NCI-H187 treated with DMSO at 0.1 percent for 48 hours (cell line): ENCODE measurements around the gene MAGI2.
A peak's percentile ranks its signal among the peaks of the same experiment; 100 is the strongest.

Experiments used
- DNase-seq: peaks from one replicate; lab custom pipeline; 2025; lab: John Stamatoyannopoulos, UW

The MAGI2 gene

DNA sequence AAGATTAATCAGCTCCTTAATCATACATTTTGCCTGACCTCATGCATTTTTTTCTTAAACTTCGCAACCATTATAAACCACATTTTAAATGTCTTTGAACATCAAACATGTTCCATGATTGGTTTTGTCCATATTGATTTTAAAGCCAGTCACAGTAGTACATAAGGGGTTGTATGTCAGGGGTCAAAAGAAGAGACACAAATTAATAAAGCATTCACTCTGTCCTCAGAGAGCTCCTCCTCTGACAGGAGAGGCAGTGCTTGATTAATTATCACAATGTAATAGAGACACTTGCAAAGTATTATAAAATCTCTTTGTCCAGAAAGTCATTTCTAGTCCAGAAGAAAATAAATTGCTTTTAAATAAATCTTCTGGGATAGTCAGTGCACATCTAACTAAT, 195.5 kb downstream of the MAGI2 start:
- DNase-seq: no peak

GRCh38 chr7:79245623-79246249, 207.7 kb downstream of the MAGI2 start:
- DNase-seq: no peak

GRCh38 chr7:79244482-79244881, 209.0 kb downstream of the MAGI2 start:
- no peak for DNase-seq

DNA sequence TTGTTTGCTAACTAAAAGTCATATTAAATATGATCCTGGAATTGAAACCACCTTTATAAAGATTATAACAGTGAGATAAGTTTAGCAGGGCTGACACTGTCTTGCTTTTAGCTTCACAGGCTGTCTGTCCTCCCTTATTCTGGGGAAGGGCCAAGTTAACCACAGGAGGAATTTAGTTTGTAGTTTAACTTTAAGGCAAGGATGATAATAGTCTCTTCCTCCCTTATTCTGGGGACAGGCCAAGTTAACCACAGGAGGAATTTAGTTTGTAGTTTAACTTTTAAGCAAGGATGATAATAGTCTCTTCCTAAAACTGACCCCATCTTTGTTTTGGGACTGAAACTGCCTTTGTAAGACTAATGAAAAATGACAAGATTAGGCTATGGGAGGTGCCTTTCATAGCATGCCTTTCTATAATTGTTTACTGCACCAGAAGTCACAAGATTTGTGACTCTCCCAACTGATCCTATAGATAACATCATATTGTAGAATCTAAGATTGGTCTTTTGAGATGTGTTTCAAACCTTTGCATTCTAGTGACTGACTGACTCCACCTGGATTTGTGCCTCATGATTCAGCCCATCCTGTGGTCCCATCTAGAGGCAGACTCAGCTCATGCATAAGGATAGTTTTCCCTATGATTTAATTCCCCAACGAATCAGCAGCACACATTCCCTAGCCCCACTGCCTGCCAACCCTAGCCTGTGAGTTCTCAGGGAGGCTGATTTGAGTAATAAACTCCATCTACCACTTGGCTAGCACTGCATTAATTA, 212.0 kb downstream of the MAGI2 start:
- no peak for DNase-seq

DNA sequence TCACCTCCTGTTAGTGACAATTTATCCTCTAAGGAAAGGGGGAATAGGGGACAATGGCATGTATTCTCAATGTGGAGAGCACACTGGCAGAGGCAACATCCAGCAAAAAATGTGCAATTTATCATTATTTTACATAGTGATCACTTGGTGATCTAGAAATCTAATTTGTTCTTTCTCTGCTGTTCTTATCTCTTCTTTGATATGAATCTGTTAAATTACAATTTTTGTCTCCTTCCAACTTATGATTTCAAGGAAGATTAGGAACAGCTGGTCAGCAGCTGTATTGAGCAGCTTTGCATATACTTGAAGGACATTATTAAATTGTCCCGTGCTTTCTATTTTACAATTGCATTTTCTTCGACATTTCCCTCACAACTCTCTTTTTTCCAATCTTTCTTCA, 213.1 kb downstream of the MAGI2 start:
- DNase-seq: no peak

GRCh38 chr7:79236352-79237028, 217.0 kb downstream of the MAGI2 start:
- no peak for DNase-seq

GRCh38 chr7:79227044-79227443, 226.4 kb downstream of the MAGI2 start:
- DNase-seq: no peak

- no peak for DNase-seq
These were observed 232.3 kb downstream of the MAGI2 start for GRCh38 chr7:79221211-79221610.

DNA sequence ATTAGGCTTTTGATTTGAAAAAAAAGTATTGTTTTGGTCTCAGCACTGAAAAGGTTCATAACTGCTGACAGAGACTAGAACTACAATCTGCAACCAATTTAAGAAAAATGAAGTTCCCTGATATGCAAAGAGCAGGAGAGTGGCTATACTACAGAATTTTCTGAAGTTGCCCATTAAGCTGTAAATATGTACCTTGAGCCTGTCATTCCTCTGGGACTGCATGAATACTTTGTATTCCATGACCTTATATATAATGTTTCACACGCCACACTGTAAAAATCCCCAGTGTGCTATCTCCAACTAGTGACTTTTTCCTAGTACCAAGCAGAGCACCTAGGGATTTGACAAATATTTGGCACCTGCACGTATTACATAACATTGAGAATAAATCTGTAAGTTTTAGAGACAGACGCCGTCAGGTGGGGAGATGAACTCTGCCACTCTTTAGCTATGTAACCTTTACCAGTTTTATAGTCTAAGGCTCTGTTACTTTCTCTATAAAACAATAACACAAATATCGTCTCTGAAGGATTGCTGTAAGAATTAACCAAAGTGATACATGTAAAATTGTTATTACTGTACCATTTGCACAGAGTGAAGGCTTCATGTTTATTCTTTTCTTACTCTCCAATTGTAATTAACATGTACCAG, 235.4 kb downstream of the MAGI2 start:
- no peak for DNase-seq

GRCh38 chr7:79217468-79217867, 236.0 kb downstream of the MAGI2 start:
- DNase-seq: no peak

GRCh38 chr7:79216236-79216635, 237.2 kb downstream of the MAGI2 start:
- DNase-seq: no peak

GRCh38 chr7:79212334-79212733, 241.1 kb downstream of the MAGI2 start:
- no peak for DNase-seq

DNA sequence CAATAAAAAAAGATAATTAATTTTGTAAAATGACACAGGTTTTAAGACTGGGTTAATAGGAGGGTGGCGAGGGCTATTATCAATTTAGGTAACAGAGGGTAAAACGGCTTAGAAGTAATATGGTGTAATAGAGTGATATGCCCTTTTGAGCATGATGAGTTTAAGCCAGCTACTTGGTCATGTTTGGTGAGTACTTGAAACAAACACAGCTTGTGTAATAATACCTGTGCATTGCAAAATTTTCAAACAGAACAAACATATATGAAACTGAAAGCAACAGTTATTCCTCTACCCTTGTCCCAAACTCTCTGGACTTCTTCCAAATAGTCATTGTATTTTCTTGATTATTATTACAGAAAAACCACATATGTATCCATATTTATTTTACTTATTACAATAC, 241.7 kb downstream of the MAGI2 start:
- no peak for DNase-seq

- DNase-seq: no peak
These were observed 253.5 kb downstream of the MAGI2 start for GRCh38 chr7:79199961-79200360.

DNA sequence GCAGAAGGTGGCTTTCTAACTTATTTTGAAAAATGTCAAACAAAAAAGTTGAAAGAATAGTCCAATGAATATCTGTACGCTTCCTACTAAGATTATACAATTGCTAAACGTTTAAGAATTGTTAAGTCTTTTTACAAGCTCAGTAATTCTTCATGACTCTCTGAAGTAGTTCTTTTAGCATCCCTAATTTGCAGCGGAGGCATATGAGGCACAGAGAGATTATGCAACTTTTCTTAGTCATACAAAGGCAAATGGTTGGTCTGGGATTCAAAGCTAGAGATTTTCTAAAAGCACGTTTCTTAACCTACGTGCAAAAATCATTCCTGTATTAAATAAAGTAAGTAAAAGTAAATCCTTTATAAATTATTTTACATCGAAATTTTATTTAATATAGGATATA, 254.2 kb downstream of the MAGI2 start:
- no peak for DNase-seq

GRCh38 chr7:79185605-79186004, 267.9 kb downstream of the MAGI2 start:
- DNase-seq: no peak

- DNase-seq: no peak
These were observed 271.2 kb downstream of the MAGI2 start for GRCh38 chr7:79182283-79182682.

- no peak for DNase-seq
These were observed 272.9 kb downstream of the MAGI2 start for GRCh38 chr7:79180533-79180932.

- peak; percentile 14 for DNase-seq
These were observed 276.5 kb downstream of the MAGI2 start for GRCh38 chr7:79176859-79177477.

DNA sequence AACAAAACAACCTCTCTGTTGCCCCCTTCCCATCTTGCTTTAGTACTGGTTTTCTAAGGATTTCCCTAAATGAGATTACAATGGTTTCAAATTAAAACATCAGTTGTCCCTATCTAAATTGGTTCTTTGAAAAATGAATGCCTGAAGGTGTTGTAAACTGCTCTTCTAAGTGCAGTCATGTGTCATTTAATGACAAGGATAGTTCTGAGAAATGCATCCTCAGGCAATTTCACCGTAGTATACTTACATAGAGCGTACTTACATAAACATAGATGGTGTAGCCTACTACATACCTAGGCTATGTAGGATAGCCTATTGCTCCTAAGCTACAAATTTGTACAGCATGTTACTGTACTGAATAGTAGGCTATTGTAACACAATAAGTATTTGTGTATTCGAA, 278.1 kb downstream of the MAGI2 start:
- no peak for DNase-seq

- peak; percentile 45 for DNase-seq
These were observed 288.2 kb downstream of the MAGI2 start for GRCh38 chr7:79165225-79165624.

DNA sequence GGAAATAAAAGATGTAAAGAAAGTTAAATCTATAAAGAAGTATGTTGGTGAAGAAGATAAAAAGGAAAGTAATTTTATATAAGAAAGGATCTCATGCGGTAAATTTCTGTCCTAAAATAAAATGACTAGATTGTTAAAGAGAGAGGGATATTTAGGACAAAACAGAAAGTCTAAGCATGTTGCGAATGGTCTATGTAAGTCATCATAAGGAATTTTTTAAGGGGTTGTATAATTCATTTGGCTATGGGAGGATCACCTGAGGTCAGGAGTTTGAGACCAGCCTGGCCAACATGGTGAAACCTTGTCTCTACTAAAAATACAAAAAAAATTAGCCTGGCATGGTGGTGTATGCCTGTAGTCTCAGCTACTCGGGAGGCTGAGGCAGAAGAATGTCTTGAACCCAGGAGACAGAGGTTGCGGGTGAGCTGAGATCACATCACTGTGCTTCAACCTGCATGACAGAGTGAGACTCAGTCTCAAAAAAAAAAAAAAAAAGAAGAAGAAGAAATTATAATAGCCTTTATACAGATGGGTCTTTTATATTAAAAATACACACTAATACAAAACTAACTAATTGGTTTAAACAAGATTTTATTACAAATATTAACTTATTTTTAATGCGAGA, 294.3 kb downstream of the MAGI2 start:
- DNase-seq: no peak
